HepG2 (cell line): ENCODE results near the gene TSSK3. TPM values are rescaled to one million over a fixed set of nuclear protein-coding genes. Genes with fewer than 3 reads are reported as not detected.
A peak's percentile ranks its signal among the peaks of the same experiment; 100 is the strongest.

Source experiments
- FUBP1 ChIP-seq: sonication (generic); formaldehyde crosslinking; IDR thresholded peaks from 2 replicates; pipeline ENCODE4 v1.5.1; 2020; ENCODE audit warnings: missing genetic modification reagents, mild to moderate bottlenecking, borderline replicate concordance
- ISX ChIP-seq: sonication (generic); formaldehyde crosslinking; conservative IDR thresholded peaks from 2 replicates; pipeline ENCODE4 v1.5.0; 2020; ENCODE audit warnings: missing genetic modification reagents
- JUN ChIP-seq: sonication (generic); formaldehyde crosslinking; IDR thresholded peaks from 2 replicates; pipeline ENCODE4 v1.4.0; 2020; ENCODE audit warnings: mild to moderate bottlenecking, missing genetic modification reagents
- JUNB ChIP-seq: sonication (generic); formaldehyde crosslinking; IDR thresholded peaks from 2 replicates; pipeline ENCODE4 v1.8.0; 2022; ENCODE audit warnings: missing genetic modification reagents, mild to moderate bottlenecking, borderline replicate concordance
- JUND ChIP-seq: sonication (generic); formaldehyde crosslinking; IDR thresholded peaks from 2 replicates; pipeline ENCODE4 v1.8.0; 2022; ENCODE audit warnings: mild to moderate bottlenecking, missing genetic modification reagents
- KDM5A ChIP-seq: fragments of 200-600 bp; sonication (generic); IDR thresholded peaks from 2 replicates; pipeline ENCODE4 v1.7.0; 2018; ENCODE audit warnings: antibody characterized with exemption, mild to moderate bottlenecking, low read length, borderline replicate concordance
- MAX ChIP-seq: IDR thresholded peaks from 2 replicates; pipeline ENCODE4 v1.6.1; 2012; ENCODE audit warnings: inconsistent platforms
- MIER3 ChIP-seq: IDR thresholded peaks from 2 replicates; pipeline ENCODE4 v1.6.1; 2016; ENCODE audit warnings: missing compliant biosample characterization, borderline replicate concordance
- NR2F1 ChIP-seq, 2 experiments: fragments of 450-650 bp in 1 of 2; formaldehyde crosslinking in 1 of 2; IDR thresholded peaks; 2 replicates each; pipeline versions ENCODE4 v1.5.0 to v1.6.1; 2016 to 2020; ENCODE audit warnings: mild to moderate bottlenecking in 1 of 2, missing compliant biosample characterization in 1 of 2, missing genetic modification reagents in 1 of 2, moderate library complexity in 1 of 2
- PAX8 ChIP-seq: sonication (generic); formaldehyde crosslinking; IDR thresholded peaks from 2 replicates; pipeline ENCODE4 v1.8.0; 2022; ENCODE audit warnings: mild to moderate bottlenecking, missing genetic modification reagents, borderline replicate concordance
- SMAD1 ChIP-seq: sonication (generic); formaldehyde crosslinking; IDR thresholded peaks from 2 replicates; pipeline ENCODE4 v1.4.0; 2020; ENCODE audit warnings: missing genetic modification reagents, low read depth, mild to moderate bottlenecking, borderline replicate concordance
- SOX13 ChIP-seq, 3 experiments: fragments of 450-650 bp in 1 of 3; sonication (generic) in 1 of 3; formaldehyde crosslinking in 1 of 3; IDR thresholded peaks in 2 of 3; conservative IDR thresholded peaks in 1 of 3; 2 replicates each; pipeline versions ENCODE4 v1.5.0 to v1.6.1; 2016 to 2020; ENCODE audit warnings: antibody characterized with exemption in 1 of 3, mild to moderate bottlenecking in 1 of 3, missing compliant biosample characterization in 1 of 3, missing genetic modification reagents in 1 of 3, moderate library complexity in 1 of 3
- SP2 ChIP-seq: sonication (generic); formaldehyde crosslinking; IDR thresholded peaks from 2 replicates; pipeline ENCODE4 v1.5.1; 2020; ENCODE audit warnings: mild to moderate bottlenecking, missing genetic modification reagents
- SP5 ChIP-seq: IDR thresholded peaks from 2 replicates; pipeline ENCODE4 v1.6.1; 2016; ENCODE audit warnings: low read depth, borderline replicate concordance
- ZBTB43 ChIP-seq: sonication (generic); formaldehyde crosslinking; conservative IDR thresholded peaks from 2 replicates; pipeline ENCODE4 v1.4.0; 2020; ENCODE audit warnings: missing genetic modification reagents
- ZNF282 ChIP-seq: fragments of 450-650 bp; IDR thresholded peaks from 2 replicates; pipeline ENCODE4 v1.6.1; 2018; ENCODE audit not compliant: partially characterized antibody
- ZNF430 ChIP-seq: sonication (generic); formaldehyde crosslinking; IDR thresholded peaks from 2 replicates; pipeline ENCODE4 v1.9.0; 2021; ENCODE audit warnings: mild to moderate bottlenecking, missing genetic modification reagents
- ZNF546 ChIP-seq: sonication (generic); formaldehyde crosslinking; conservative IDR thresholded peaks from 2 replicates; pipeline ENCODE4 v1.8.1; 2023; ENCODE audit warnings: mild to moderate bottlenecking, missing genetic modification reagents
- ZNF563 ChIP-seq: sonication (generic); formaldehyde crosslinking; IDR thresholded peaks from 2 replicates; pipeline ENCODE4 v1.8.0; 2022; ENCODE audit warnings: mild to moderate bottlenecking, moderate library complexity, missing genetic modification reagents
- ZNF660 ChIP-seq: sonication (generic); formaldehyde crosslinking; IDR thresholded peaks from 2 replicates; pipeline ENCODE4 v1.5.1; 2020; ENCODE audit warnings: mild to moderate bottlenecking, low read depth, missing genetic modification reagents, borderline replicate concordance
- ZNF7 ChIP-seq: IDR thresholded peaks from 2 replicates; pipeline ENCODE4 v1.6.1; 2016; ENCODE audit warnings: missing biosample characterization, missing genetic modification reagents
- ZNF737 ChIP-seq: sonication (generic); formaldehyde crosslinking; IDR thresholded peaks from 2 replicates; pipeline ENCODE4 v1.5.0; 2020; ENCODE audit warnings: missing genetic modification reagents, mild to moderate bottlenecking, borderline replicate concordance
- polyA plus RNA-seq, 8 experiments: library from polyadenylated mRNA; depleted of rRNA in 3 of 8; stranded (reverse) in 7 of 8; unstranded in 1 of 8; fragments of >200 nt; fragmentation: Illumina TruSeq in 4 of 8; extraction: Trizol in 4 of 8; gene quantifications; 2 replicates each; pipeline versions ENCODE4 v1.2.1 to v1.2.3, GENCODE V29; 2011 to 2016; ENCODE audit warnings: low read depth in 4 of 8, missing spikeins in 1 of 8, mixed read lengths in 1 of 8; ENCODE audit not compliant: insufficient read depth in 1 of 8
- total RNA-seq, 5 experiments: library from RNA; depleted of rRNA; stranded (reverse); fragments of >200 nt; fragmentation: Illumina TruSeq; extraction: Trizol; gene quantifications; 2 replicates each; pipeline ENCODE4 v1.2.3, GENCODE V29; 2016; ENCODE audit warnings: low read depth in 1 of 5
- TF ChIP-seq, protein P1 (sequence below): sonication (generic); formaldehyde crosslinking; IDR thresholded peaks from 2 replicates; pipeline ENCODE4 v1.5.1; 2020; ENCODE audit warnings: mild to moderate bottlenecking, missing genetic modification reagents

Gene TSSK3
- total and polyA plus RNA-seq, 2 of the 13 experiments (the other 11 are each of a cell fraction or from before 2014, with no cell fraction given), result 1.0 to 1.1 TPM

DNA sequence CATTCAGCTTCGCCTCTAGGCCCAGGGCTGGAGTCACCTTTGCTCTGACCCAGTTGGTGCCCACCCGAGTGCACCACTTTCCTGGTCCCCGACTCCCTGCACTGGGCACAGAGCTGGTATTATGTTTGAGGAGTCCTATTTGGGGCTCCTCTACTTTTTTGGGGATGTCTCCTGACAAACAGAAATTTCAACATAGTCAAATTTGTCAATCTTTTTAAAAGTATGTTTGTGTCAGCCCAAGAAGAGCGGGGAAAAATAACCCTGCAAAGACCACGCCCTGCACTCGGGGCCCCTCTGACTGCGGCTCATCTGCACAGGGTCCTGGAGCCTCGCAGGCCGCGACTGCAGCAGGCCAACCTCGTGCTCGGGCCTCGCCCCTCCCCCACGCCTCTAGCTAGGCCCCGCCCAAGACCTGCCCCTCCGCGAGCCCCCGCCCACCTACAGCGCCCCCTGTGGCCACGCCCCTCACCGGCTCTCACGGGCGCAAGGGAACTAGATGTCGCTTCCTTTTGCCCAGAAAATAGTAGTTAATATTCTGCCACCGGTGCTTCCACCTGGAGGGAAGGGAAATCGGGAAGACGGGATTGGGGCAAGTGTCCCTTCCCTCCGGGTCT is 11.4 kb upstream of the TSSK3 start (continued):
- TF ChIP-seq, protein P1, sequence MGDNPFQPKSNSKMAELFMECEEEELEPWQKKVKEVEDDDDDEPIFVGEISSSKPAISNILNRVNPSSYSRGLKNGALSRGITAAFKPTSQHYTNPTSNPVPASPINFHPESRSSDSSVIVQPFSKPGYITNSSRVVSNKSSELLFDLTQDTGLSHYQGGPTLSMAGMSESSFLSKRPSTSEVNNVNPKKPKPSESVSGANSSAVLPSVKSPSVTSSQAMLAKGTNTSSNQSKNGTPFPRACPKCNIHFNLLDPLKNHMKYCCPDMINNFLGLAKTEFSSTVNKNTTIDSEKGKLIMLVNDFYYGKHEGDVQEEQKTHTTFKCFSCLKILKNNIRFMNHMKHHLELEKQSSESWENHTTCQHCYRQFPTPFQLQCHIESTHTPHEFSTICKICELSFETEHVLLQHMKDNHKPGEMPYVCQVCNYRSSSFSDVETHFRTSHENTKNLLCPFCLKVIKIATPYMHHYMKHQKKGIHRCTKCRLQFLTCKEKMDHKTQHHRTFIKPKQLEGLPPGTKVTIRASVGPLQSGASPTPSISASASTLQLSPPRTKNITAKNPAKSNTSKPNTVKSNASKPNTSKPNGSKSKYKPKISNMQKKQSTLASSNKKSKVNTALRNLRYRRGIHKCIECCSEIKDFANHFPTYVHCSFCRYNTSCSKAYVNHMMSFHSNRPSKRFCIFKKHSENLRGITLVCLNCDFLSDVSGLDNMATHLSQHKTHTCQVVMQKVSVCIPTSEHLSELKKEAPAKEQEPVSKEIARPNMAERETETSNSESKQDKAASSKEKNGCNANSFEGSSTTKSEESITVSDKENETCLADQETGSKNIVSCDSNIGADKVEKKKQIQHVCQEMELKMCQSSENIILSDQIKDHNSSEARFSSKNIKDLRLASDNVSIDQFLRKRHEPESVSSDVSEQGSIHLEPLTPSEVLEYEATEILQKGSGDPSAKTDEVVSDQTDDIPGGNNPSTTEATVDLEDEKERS (CRISPR knock-in tag), result peak; percentile 65; the same call in 1 of the 2 replicates
- TF ChIP-seq MIER3 (CRISPR knock-in tag) (peak; percentile 54; the same call in 1 of the 2 replicates), JUN (CRISPR knock-in tag) (no peak), ZBTB43 (CRISPR knock-in tag) (peak; percentile 82; the same call in 1 of the 2 replicates), MAX (peak; percentile 99), PAX8 (CRISPR knock-in tag) (0 out of 2 replicates have a peak, but pooled peaks have one; percentile 44), NR2F1 (CRISPR knock-in tag; IDR thresholded peaks at IDR 0.05) (no peak), ZNF660 (CRISPR knock-in tag) (0 out of 2 replicates have a peak, but pooled peaks have one; percentile 75), ZNF563 (no peak; the same call in 1 of the 2 replicates), FUBP1 (no peak), SMAD1 (CRISPR knock-in tag) (no peak), ISX (CRISPR knock-in tag) (no peak), JUNB (CRISPR knock-in tag) (no peak), ZNF737 (CRISPR knock-in tag) (no peak), ZNF7 (CRISPR knock-in tag) (no peak; the same call in 1 of the 2 replicates), KDM5A (0 out of 2 replicates have a peak, but pooled peaks have one; percentile 2), SOX13 (IDR thresholded peaks at IDR 0.05) (no peak), SOX13 (CRISPR knock-in tag; conservative IDR thresholded peaks at IDR 0.05 in 1 of 2, IDR thresholded peaks at IDR 0.05 in 1 of 2) (peak in 1 of 2 experiments; percentile 46; a peak in 1 of 4 replicates), SP2 (CRISPR knock-in tag) (peak; percentile 41; the same call in 1 of the 2 replicates), ZNF430 (no peak; the same call in 1 of the 2 replicates), ZNF282 (no peak), JUND (no peak), ZNF546 (CRISPR knock-in tag) (0 out of 2 replicates have a peak, but pooled peaks have one; percentile 16), SP5 (peak; percentile 62)
